A673 (cell line): ENCODE measurements around the gene SOWAHB. TPM values are rescaled to one million over a fixed set of nuclear protein-coding genes. Genes with fewer than 3 reads are reported as not detected.
"Not testable (repeated sequence)": the region's sequence is repeated elsewhere in the genome, so short reads cannot be mapped to it uniquely, and the experiment has no call there.

Experiments used
- BruUV-seq: library from RNA; stranded (reverse); fragments of 400-500 nt; replicated peaks from 2 replicates; lab custom pipeline; 2021; lab: Mats Ljungman, UMichigan
- CTCF ChIA-PET: fragments of 300-600 bp; sonication (Branson Sonifier 250); formaldehyde crosslinking; loops from one replicate; lab custom pipeline; 2022; ENCODE audit warnings: antibody characterized with exemption; lab: Charles Lee
- POLR2A ChIA-PET: fragments of 300-600 bp; sonication (Branson Sonifier 250); formaldehyde crosslinking; loops from one replicate; lab custom pipeline; 2022; ENCODE audit warnings: antibody characterized with exemption; ENCODE audit not compliant: low non-redundant PET; lab: Charles Lee
- DNase-seq: peaks from one replicate; pipeline ENCODE4 v3.0.0-alpha.2; 2015; ENCODE audit warnings: low spot score
- H3K27ac ChIP-seq: fragments of 200-600 bp; sonication (generic); 2 replicates; pipeline ENCODE4 v1.5.1; 2016; ENCODE audit warnings: mixed run types, low read depth, mild to moderate bottlenecking, mixed read lengths, antibody characterized with exemption, low read length; ENCODE audit not compliant: poor library complexity, severe bottlenecking
- H3K27me3 ChIP-seq: fragments of 200-600 bp; sonication (generic); replicated peaks from 2 replicates; pipeline ENCODE4 v1.6.1; 2017; ENCODE audit warnings: mixed run types, low read depth, mild to moderate bottlenecking, mixed read lengths, antibody characterized with exemption, low read length; ENCODE audit not compliant: insufficient read depth, poor library complexity
- H3K36me3 ChIP-seq: fragments of 200-600 bp; sonication (generic); 2 replicates; pipeline ENCODE4 v1.6.1; 2016; ENCODE audit warnings: mixed run types, mild to moderate bottlenecking, mixed read lengths, antibody characterized with exemption, low read length; ENCODE audit not compliant: insufficient read depth, poor library complexity, severe bottlenecking
- H3K4me1 ChIP-seq: fragments of 200-600 bp; sonication (generic); 2 replicates; pipeline ENCODE4 v1.6.1; 2017; ENCODE audit warnings: mixed run types, mild to moderate bottlenecking, mixed read lengths, antibody characterized with exemption, low read length; ENCODE audit not compliant: insufficient read depth, poor library complexity, severe bottlenecking
- H3K4me3 ChIP-seq: fragments of 200-600 bp; sonication (generic); 2 replicates; pipeline ENCODE4 v1.5.1; 2016; ENCODE audit warnings: low read depth, mixed run types, mild to moderate bottlenecking, mixed read lengths, low read length; ENCODE audit not compliant: poor library complexity, severe bottlenecking
- H3K9me3 ChIP-seq: fragments of 200-600 bp; sonication (generic); 2 replicates; pipeline ENCODE4 v1.6.1; 2016; ENCODE audit warnings: mixed run types, low read depth, mild to moderate bottlenecking, mixed read lengths, antibody characterized with exemption, low read length; ENCODE audit not compliant: poor library complexity, severe bottlenecking
- CTCF ChIP-seq: fragments of 300-800, 200-600 bp; sonication (generic); conservative IDR thresholded peaks from 2 replicates; pipeline ENCODE4 v1.5.1; 2017; ENCODE audit warnings: low read depth, mild to moderate bottlenecking, antibody characterized with exemption, low read length, moderate library complexity, mixed read lengths
- EZH2 ChIP-seq: fragments of 200-600 bp; sonication (generic); IDR thresholded peaks from 2 replicates; pipeline ENCODE4 v1.6.1; 2017; ENCODE audit warnings: borderline replicate concordance, low read depth, mild to moderate bottlenecking, mixed read lengths, antibody characterized with exemption, low read length; ENCODE audit not compliant: poor library complexity, severe bottlenecking
- intact Hi-C: fragments of 100-400 bp; cut with micrococcal nuclease; formaldehyde crosslinking; loops from one replicate; pipeline ENCODE4 v1.10.0; 2022; ENCODE audit not compliant: unreplicated experiment
- total RNA-seq: library from RNA; stranded (reverse); gene quantifications from 2 replicates; pipeline ENCODE4 v1.2.3, GENCODE V29; 2021

SOWAHB gene
- total RNA-seq, 1 experiment from 2014 or later = 0.15 TPM

- Histone ChIP-seq H3K9me3 (no peaks in the 10 kb centered on the region), H3K4me3 (no peak overlapping the region), H3K36me3 (no peaks in the 10 kb centered on the region), H3K4me1 (no peaks in the 10 kb centered on the region), H3K27ac (no peak overlapping the region), H3K27me3 (no peaks in the 10 kb centered on the region)
- BruUV-seq = no TSS peak
- ChIA-PET CTCF (no interaction called here), POLR2A (no interaction called here)
- no peak for TF ChIP-seq CTCF
- TF ChIP-seq EZH2 = no peak
- intact Hi-C loops = no loop called here
- DNase-seq = no peak
These were observed 16.6 kb downstream of the SOWAHB start for GRCh38 chr4:76881375-76881774.

- ChIA-PET POLR2A (no interaction called here), CTCF (no interaction called here)
- TF ChIP-seq CTCF (no peak), EZH2 (no peak)
- Histone ChIP-seq H3K36me3 (no peaks in the 10 kb centered on the region), H3K9me3 (no peaks in the 10 kb centered on the region), H3K4me3 (no peak overlapping the region), H3K27me3 (no peaks in the 10 kb centered on the region), H3K27ac (no peak overlapping the region), H3K4me1 (no peaks in the 10 kb centered on the region)
- DNase-seq = no peak
- BruUV-seq = no TSS peak
- intact Hi-C loops = no loop called here
These were observed 18.1 kb downstream of the SOWAHB start for GRCh38 chr4:76879731-76880364.

GRCh38 chr4:76878641-76879165 lies 19.2 kb downstream of the SOWAHB start:
- POLR2A ChIA-PET, H3K36me3 ChIP-seq, CTCF ChIA-PET, H3K27me3 ChIP-seq, BruUV-seq, H3K27ac ChIP-seq, H3K4me1 ChIP-seq, H3K4me3 ChIP-seq, H3K9me3 ChIP-seq, DNase-seq, intact Hi-C loops: not testable (repeated sequence)

- H3K4me1 ChIP-seq = no peaks in the 10 kb centered on the region
- no TSS peak for BruUV-seq
- CTCF ChIA-PET = no interaction called here
- no peaks in the 10 kb centered on the region for H3K9me3 ChIP-seq
- no peak overlapping the region for H3K27ac ChIP-seq
- TF ChIP-seq CTCF (no peak), EZH2 (no peak)
- no peak for DNase-seq
- H3K36me3 ChIP-seq = no peaks in the 10 kb centered on the region
- POLR2A ChIA-PET = no interaction called here
- intact Hi-C loops = no loop called here
- no peaks in the 10 kb centered on the region for H3K27me3 ChIP-seq
- no peak overlapping the region for H3K4me3 ChIP-seq
These were observed 23.8 kb downstream of the SOWAHB start for GRCh38 chr4:76874176-76874575.
